Stimulated activated naive CD4-positive, alpha-beta T cell treated with Interleukin-2 at 50 U/mL for 16 hours (primary cell): ENCODE results near the gene SIPA1.

Experiments used
- DNase-seq: peaks from one replicate; lab custom pipeline; 2025; lab: John Stamatoyannopoulos, UW

SIPA1 gene

DNA sequence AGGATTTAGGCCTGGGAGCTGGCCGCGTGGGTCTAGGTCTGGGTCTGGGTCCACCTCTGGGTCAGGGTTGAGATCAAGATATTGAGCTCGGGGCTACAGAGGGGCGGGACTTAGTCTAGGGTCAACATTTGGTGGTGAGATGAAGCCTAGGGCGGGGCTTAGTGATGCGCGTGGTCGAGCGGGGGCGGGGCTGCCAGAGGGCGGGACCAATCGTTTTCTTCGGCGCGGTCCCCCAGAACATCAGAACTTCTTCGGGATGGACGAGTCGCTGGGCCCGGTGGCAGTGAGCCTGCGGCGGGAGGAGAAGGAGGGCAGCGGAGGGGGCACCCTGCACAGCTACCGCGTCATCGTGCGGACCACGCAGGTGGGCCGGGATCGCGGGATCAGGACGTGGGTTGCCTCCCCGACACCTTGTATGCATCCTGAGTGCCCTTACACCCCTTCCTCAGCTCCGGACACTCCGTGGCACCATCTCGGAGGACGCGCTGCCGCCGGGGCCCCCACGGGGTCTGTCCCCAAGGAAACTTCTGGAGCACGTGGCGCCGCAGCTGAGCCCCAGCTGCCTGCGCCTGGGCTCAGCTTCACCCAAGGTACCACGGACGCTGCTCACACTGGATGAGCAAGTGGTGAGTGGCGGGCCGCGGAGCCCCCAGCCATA is 4.2 kb downstream of the SIPA1 start:
- DNase-seq, result no peak

DNA sequence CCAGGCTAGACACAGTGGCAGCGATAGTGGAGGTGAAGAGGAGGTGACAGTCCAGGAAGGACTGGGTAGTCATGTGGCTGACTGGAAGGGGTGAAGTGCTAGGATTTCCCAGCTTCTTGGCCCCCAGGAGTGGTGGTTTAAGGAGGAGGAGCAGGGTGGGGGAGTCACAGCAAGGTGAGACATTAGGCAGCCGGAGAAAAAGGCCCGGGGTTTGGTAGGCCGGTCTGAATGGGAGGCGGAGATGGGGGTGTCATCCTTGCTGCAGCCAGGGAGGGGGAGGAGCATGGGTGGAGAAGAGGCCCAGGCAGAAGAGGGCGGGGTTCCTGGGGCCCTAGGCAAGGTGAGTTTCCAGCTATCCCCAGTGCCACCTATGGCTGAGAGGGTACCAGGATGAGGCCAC is 6.1 kb downstream of the SIPA1 start:
- DNase-seq, result peak; percentile 14

DNA sequence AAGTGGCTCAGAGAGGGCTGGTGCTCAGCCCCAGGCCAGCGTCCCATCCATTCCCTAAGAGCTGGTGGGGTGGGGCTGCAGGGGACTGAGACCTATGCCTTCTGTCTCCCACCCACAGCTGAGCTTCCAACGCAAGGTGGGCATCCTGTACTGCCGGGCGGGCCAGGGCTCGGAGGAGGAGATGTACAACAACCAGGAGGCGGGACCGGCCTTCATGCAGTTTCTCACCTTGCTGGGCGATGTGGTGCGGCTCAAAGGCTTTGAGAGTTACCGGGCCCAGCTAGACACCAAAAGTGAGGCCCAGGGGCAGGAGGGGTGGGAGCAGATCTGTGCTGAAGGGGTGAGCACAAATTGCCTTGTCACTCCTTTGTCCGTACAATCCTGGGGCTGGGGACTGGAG is 6.9 kb downstream of the SIPA1 start:
- no peak for DNase-seq

DNA sequence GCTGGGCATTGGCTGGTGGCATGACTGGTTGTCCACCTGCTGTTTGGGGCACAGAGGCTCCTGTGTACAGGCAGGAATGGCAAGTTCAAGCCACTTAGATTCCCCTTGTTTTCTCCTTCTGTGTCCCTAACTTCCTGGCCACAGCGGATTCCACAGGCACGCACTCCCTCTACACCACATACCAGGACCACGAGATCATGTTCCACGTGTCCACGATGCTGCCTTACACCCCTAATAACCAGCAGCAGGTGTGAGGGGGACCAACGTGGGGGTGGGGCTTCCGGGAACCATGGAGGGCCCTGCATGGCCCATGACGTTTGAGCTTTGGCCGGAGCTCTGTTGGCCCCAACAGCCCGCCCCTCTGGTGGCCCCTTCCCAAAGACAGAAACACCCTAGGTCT is 7.8 kb downstream of the SIPA1 start:
- no peak for DNase-seq

DNA sequence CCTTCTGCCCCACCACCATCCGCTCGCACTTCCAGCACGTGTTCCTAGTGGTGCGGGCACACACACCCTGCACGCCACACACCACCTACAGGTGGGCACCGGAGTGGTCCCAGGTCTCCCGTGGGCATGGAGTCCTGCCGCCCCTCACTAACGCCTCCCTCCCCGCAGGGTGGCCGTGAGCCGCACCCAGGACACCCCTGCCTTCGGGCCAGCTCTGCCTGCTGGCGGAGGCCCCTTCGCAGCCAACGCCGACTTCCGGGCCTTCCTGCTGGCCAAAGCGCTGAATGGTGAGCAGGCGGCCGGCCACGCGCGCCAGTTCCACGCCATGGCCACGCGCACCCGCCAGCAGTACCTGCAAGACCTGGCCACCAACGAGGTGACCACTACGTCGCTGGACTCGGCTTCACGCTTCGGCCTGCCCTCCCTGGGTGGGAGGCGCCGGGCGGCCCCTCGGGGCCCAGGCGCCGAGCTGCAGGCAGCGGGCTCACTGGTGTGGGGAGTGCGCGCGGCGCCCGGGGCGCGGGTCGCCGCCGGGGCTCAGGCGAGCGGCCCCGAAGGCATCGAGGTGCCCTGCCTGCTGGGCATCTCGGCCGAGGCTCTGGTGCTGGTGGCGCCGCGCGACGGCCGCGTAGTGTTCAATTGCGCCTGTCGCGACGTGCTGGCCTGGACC is 8.5 kb downstream of the SIPA1 start:
- no peak for DNase-seq

DNA sequence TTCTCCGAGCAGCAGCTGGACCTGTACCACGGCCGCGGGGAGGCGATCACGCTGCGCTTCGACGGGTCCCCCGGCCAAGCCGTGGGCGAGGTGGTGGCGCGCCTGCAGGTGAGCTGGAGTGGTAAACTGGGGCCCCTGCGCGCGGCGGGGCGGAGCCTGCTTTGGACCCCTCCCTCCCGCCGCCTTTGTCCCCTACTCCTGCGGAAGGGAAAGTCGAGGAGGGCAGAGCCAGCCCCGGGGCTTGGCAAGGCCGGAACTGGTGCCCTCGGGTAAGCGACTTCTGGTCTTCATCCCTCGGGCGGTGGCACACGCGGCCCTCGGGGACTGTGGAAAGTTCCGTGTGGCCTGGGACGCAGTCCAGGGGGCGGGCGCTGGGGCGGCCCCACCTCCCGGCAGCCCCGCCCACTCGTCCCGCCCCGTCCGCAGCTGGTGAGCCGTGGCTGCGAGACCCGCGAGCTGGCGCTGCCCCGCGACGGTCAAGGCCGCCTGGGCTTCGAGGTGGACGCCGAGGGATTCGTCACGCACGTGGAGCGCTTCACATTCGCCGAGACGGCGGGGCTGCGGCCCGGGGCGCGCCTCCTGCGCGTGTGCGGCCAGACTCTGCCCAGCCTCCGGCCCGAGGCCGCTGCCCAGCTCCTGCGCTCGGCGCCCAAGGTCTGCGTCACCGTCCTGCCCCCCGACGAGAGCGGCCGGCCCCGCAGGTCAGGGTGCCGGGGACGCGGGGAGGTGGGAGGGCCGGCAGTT is 9.2 kb downstream of the SIPA1 start:
- no peak for DNase-seq

DNA sequence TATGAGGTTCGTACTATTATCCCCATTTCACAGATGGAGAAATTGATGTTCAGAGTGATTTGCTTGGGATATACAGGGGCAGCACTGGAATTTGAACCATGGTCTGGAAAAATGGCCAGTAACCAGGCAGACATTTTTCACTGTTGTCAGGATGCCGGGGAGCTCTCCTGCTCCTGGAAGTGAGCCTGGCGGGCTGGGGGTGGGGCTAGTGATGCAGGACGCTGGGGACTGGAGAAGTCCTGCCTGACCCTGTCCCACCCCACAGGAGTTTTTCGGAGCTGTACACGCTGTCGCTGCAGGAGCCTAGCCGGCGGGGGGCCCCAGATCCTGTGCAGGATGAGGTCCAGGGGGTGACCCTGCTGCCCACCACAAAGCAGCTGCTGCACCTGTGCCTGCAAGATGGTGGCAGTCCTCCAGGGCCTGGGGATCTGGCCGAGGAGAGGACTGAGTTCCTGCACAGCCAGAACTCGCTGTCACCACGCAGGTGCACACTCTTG is 11.1 kb downstream of the SIPA1 start:
- DNase-seq, result no peak

DNA sequence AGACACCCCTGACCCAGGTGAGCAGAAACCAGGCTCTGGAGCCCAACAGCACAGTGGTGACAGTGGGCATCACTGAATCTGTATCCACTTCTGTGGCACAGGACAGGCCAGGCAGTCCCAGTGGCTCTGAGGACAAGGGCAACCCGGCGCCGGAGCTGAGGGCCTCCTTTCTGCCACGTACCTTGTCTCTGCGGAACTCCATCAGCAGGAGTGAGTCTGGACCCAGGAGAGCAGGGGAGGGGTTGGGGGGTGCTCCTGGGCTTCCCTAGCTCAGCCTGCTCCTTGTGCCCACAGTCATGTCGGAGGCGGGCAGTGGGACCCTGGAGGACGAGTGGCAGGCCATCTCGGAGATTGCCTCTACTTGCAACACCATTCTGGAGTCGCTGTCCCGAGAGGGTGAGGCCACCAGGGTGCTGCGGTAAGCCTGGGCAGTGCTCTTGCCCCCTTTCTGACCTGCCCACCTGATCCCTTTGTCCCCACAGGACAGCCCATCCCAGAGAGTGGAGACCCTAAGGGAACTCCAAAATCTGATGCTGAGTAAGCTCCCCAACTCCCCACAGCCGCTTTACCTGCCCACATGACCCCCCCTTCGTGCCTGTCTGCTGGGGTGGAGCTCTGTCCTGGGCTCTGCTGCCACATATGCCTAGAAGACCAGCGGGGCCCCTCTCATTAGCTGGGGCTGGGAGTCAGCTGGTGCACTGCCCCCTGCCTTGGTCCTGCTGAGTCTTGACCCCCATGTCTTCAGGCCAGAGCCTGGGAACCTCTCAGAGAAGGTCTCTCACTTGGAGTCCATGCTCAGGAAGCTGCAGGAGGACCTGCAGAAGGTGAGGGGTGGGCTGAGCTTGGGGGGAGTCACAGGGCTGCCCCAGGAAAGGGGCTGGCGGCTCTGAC is 12.0 kb downstream of the SIPA1 start:
- DNase-seq, result no peak

DNA sequence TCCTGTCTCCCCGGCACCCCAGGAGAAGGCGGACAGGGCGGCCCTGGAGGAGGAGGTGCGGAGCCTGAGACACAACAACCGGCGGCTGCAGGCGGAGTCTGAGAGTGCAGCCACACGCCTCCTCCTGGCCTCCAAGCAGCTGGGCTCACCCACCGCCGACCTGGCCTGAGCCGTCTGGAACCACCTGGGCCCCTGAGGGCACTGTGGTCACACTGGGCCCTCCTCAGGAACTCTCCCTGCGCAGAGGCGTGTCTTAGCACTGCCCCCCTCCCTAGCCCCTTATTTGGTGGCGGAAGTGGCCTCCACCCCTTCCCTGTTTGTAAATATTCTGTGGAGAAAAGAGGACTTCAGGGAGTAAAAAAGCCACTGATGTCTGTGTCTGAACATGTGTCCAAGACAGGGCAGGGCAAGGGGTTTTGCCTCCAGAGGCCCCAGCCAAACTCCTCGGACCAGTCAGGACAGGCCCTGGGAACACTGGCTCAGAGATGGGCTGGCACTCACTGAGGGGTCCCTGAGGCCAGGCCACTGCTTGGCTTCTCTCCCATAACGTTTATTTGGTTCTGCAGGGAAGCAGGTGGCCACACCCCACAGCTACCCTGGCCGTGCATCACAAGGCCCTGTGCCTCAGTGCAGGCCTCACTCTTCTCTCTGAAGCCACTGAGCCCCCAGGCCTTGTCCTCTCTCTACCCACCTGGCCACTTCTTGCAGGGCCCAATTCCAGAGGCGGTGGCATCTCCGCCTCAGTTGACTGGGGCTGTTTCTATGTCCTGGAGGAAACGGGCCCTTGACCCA is 12.8 kb downstream of the SIPA1 start:
- no peak for DNase-seq

DNA sequence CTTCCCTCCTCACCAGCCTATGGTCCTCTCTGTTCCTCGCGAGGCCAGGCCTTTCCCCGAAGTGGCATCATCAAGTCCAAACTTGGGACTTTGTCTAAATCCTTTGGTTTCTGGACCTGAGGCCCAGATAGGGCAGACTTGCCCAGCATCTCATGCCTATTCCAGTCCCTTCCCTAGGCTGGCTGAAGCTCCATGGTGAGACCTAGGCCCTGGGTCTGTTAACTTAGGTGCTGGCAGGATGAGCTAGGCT is 13.4 kb downstream of the SIPA1 start:
- DNase-seq, result no peak

DNA sequence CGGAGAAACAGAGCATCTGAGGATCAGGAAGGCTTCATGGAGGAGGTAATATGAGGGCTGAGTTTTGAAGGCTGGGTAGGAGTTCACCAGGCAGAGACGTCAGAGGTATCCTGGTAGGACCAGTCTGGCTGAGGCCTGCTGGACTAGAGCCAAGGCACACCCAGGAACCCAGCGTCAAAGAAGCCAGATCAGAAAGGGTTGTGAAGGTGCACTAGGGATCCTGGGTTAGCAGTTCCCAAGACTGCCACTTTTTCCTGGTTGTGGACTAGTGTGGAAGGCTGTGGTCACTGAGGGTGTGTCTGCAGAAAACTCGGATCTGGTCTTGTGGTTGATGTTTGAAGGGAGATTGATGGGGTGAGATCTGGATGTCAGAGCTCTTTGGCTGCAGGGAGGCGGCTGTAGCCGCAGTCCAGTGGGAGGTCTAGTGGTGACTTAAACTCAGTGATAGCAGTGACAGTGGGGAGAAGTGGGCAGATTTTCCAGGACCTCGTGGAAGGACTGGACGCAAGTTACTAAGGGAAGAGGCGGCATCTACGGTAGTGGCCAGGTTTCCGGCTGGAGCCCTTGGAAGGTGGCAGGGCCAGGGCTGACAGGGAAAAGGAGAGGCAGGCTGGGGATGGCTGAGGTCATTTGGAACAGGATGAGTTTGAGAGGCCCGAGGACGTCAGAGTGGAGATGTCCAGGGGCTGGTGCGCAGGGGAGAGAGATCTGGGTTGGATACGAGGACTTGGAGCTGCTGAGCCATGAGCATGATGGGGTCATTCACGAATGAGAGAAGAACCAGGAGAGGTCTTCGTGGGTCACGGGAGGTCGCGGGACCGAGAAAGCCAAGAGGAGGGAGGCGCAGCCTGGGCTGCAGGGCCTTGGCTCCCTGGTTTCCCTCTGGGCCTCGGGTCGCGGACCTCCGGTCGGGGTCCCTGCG is 13.9 kb downstream of the SIPA1 start:
- DNase-seq, result no peak

DNA sequence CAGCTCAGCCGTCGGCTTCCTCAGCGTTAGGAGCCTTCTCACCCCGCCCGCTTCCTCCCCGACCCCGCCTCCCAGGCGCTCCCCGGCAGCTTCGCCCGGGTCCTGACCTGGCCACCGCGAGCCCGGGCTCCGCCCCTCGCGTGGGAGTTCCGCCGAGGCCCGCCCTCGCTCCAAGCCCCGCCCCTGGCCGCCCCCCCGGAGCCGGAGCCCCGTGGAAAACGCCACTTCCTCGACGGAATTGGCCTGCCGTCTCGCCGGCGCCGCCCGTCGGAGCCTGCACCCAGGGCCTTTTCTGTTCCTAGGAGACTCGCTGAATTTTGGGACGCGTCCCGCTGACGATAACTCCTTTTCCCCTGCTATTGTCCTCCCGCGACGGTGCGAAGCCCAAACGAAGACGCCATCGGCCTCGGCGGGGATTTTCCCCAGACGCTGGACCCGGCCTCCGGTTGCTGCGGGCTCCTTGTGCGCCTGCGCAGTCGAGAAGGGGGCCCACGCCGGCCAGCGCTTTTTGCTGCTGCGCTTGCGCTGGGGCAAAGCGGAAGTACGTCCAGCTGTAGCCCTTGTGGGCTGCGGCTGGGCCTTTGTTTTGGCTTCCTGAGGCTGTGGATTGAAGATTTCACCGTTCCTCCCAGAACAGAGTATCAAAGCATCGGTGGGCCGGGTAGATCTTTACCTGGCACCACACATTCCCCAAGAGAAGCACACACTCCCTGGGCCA is 14.8 kb downstream of the SIPA1 start:
- peak; percentile 94 for DNase-seq

DNA sequence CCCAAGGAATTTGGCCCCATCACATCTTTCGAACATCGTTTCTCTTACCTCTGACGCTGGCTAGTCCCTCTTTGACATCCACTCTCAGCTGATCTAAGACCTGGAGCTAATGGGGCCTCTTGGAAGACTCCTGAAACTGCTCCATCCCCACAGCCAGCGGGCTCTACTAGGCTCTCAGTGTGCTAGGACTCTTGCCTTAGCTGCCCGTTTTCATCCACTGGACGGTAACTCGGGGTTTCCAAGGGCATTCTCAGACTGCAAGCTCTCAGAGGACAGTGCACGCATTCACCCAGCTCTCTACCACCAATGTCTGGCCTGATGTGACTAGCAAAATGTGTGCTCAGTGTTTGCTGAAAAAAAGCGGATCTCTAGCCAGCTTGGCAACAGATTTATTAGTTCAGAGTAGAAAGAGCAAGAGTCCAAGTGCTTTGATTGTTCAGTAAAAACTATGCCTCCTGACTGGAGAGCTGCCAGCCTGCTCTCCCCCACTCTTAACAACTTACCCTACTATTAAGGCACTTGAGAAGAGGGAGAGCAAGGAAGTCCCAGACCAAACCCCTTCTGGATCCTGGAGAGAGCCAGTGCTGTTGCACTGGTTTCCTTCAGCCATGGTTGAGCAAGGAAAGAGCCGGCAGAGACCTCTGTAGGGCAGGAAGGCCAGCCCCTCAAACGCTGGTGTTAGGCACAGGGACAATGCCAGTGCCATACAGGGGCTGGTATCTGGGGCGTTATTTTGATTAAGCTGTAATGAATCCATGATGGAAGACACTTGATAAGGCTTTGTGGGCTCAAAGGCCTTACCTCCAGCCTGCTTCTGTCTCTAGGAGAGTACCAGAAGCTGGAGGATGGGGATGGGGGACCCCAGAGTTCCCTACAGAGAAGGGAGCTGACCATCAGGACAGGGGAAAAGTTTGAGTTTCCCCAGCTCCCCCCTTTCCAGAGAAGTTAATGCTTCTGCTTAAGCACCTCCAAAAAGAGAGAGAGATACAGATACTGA is 15.6 kb downstream of the SIPA1 start:
- no peak for DNase-seq

DNA sequence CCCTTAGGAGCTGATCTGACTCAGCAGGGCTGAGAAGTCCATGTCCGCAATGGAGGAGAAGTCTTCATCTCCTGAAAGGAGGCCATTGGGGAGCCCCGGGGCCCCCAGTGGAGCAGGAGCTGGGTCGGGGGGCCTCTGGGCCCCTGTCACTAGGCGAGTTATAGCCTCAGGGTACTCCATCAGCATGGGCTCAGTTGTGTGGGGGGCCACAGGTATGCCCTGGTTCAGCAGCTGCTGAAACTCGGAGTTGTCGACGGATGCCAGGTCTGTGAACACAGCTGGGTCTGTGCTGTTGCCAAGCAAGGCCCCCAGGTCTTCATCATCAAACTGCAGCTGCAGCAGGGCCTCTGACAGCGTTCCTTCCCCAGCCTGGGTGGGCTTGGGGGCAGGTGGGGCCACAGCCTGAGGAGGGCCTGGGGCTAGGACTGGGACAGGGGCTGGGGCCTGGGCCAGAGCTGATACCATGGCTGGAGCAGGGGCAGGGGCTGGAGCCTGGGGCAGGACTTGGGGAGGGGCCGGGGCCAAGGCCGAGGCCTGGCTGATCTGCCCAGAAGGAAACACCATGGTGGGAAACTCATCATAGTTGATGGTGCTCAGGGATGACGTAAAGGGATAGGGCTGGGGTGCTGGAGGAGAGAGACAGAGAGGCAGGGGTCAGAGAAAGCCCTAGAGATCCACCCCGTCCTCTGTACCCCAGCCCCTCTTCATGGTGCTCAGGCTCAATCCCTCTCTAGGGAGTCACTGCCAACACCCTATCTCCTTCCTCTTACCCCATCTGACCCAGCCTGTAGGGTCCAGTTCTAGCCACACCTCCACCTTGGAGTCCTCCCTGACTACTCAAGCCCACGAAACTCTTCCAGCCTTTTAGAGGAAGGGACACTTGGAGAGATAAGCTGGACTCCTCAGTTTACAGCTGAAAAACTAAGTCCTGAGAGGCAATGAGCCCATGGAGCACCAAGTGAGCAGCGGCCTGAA is 16.8 kb downstream of the SIPA1 start:
- DNase-seq, result no peak

DNA sequence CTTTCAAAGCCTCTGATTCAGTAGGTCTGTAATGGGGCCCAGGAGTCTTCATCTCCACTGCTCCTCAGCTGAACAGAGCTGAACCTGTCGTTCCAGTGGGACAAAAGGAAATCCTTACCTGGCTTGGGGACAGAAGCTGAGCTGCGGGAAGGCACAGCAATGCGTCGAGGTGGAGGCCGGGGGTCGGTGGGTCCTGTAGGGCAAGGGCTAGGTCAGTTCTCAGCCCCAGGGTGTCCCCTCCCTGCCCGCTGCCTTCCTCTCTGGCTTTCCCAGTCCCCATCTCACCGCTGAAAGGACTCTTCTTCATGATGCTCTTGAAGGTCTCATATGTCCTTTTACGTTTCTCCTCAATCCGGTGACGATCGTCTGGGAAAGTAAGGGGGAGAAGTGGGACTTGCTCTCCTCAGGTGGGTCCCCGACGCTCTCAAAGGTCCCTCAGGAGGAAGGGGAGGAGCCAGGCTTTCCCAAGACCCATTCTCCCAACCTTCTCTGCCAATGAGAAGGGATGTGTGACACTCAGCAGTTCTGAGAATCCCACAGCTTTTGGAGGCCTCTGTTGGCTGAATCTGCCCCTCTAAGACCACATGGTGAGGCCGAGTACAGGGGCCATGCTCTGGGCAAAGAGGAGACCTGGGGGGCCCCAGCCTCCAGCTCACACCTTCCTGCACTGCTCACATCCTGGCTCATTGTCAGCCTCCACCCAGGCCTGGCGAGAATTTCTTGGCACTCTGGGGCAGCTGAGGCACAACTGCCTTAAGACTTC is 17.9 kb downstream of the SIPA1 start:
- no peak for DNase-seq

DNA sequence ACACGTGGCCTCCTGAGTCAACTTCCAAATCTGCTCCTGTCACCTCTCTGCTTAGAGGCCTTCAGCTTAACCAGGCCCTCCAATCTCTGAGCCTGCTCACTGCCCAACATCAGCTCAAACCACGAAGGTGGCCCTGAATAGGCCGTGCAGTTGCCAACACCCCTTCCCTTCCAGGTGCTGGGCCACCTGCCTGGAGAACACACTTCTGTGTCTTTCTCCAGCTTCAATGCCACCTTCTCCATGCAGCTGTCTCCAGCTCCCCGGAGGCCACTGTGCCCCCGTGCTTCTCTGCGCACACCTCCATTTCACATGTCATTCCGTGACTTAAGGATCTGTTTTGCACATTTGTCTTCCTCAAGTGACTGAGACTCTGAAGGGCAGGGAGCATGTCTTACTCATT is 19.5 kb downstream of the SIPA1 start:
- no peak for DNase-seq
